GM18870 (cell line): ENCODE data around the gene TMEM164.

Experiments
- ATAC-seq: cut with Tn5 transposase; IDR thresholded peaks from one replicate; pipeline ENCODE4 v1.9.1; 2021; ENCODE audit warnings: moderate library complexity; ENCODE audit not compliant: unreplicated experiment

TMEM164 gene

GRCh38 chrX:110036162-110037033 is 33.5 kb downstream of the TMEM164 start:
- ATAC-seq: no peak

- ATAC-seq: no peak
Observed at GRCh38 chrX:110037178-110037577, 34.3 kb downstream of the TMEM164 start.

GRCh38 chrX:110038900-110039299 is 36.0 kb downstream of the TMEM164 start:
- no peak for ATAC-seq

- ATAC-seq: no peak
Observed at GRCh38 chrX:110041980-110042379, 39.1 kb downstream of the TMEM164 start.

GRCh38 chrX:110042496-110042895 is 39.6 kb downstream of the TMEM164 start:
- ATAC-seq: no peak

GRCh38 chrX:110043506-110043905 is 40.6 kb downstream of the TMEM164 start:
- ATAC-seq: no peak

- ATAC-seq: no peak
Observed at GRCh38 chrX:110044346-110045249, 41.7 kb downstream of the TMEM164 start.

- ATAC-seq: no peak
Observed at GRCh38 chrX:110045421-110045820, 42.5 kb downstream of the TMEM164 start.

- ATAC-seq: no peak
Observed at GRCh38 chrX:110046001-110046400, 43.1 kb downstream of the TMEM164 start.

GRCh38 chrX:110046971-110047370 is 44.1 kb downstream of the TMEM164 start:
- no peak for ATAC-seq

GRCh38 chrX:110049096-110049495 is 46.2 kb downstream of the TMEM164 start:
- ATAC-seq: no peak

- no peak for ATAC-seq
Observed at GRCh38 chrX:110050386-110050785, 47.5 kb downstream of the TMEM164 start.

- ATAC-seq: no peak
Observed at GRCh38 chrX:110050901-110051300, 48.0 kb downstream of the TMEM164 start.

- no peak for ATAC-seq
Observed at GRCh38 chrX:110051559-110051958, 48.6 kb downstream of the TMEM164 start.

GRCh38 chrX:110052303-110052702 is 49.4 kb downstream of the TMEM164 start:
- ATAC-seq: no peak

GRCh38 chrX:110053453-110053852 is 50.5 kb downstream of the TMEM164 start:
- ATAC-seq: no peak

- no peak for ATAC-seq
Observed at GRCh38 chrX:110055616-110056015, 52.7 kb downstream of the TMEM164 start.

GRCh38 chrX:110056419-110056818 is 53.5 kb downstream of the TMEM164 start:
- ATAC-seq: no peak

- no peak for ATAC-seq
Observed at GRCh38 chrX:110059410-110059809, 56.5 kb downstream of the TMEM164 start.

- no peak for ATAC-seq
Observed at GRCh38 chrX:110060317-110060716, 57.4 kb downstream of the TMEM164 start.

GRCh38 chrX:110060846-110061537 is 58.1 kb downstream of the TMEM164 start:
- ATAC-seq: no peak
